Measurements from ENCODE around the gene CDH4.

- TF ChIP-seq POLR2A (IDR thresholded peaks at IDR 0.05; ENCODE audit: low read length) (no peak), GATA1 (IDR thresholded peaks at IDR 0.05; ENCODE audit: low read depth, low read length) (no peak)
Measured at GRCh38 chr20:61625246-61625645, 373.2 kb downstream of the CDH4 start.
